GM12878 (cell line): ENCODE results near the gene MROH8. TPM values are rescaled to one million over a fixed set of nuclear protein-coding genes. Genes with fewer than 3 reads are reported as not detected.

ENCODE experiments used
- ATAC-seq: fragments of 200-7000 bp; cut with Tn5 transposase; 3 replicates; pipeline ENCODE4 v1.9.1; 2020; ENCODE audit warnings: mild to moderate bottlenecking, moderate library complexity
- BruUV-seq: library from RNA; stranded (reverse); fragments of 400-500 nt; replicated peaks from 2 replicates; lab custom pipeline; 2021; lab: Mats Ljungman, UMichigan
- CTCF ChIA-PET: fragments of 300-600 bp; sonication (Branson Sonifier 250); formaldehyde crosslinking; extraction: SDS; loops from one replicate; lab custom pipeline; 2021; ENCODE audit warnings: inconsistent platforms; lab: Yijun Ruan, JAX
- POLR2A ChIA-PET: fragments of 350-600 bp; formaldehyde crosslinking; extraction: SDS; loops from one replicate; lab custom pipeline; 2021; ENCODE audit warnings: inconsistent platforms; lab: Charles Lee
- RAD21 ChIA-PET: fragments of 300-600 bp; sonication (Branson Sonifier 250); formaldehyde crosslinking; loops from one replicate; lab custom pipeline; 2023; ENCODE audit warnings: antibody characterized with exemption; ENCODE audit not compliant: unreplicated experiment; lab: Charles Lee
- SMC1A ChIA-PET: fragments of 300-600 bp; sonication (Branson Sonifier 250); formaldehyde crosslinking; loops from one replicate; lab custom pipeline; 2023; ENCODE audit not compliant: unreplicated experiment, uncharacterized antibody; lab: Charles Lee
- DNase-seq: peaks from one replicate; pipeline ENCODE4 v3.0.0-alpha.2; 2011; ENCODE audit warnings: low read depth, low spot score
- FAIRE-seq: peaks from 3 replicates; lab custom pipeline; 2011; peaks lifted over from hg19 to GRCh38; lab: Jason Lieb, UNC
- H2AFZ ChIP-seq: 2 replicates; pipeline ENCODE4 v1.6.0; 2011; ENCODE audit warnings: low read depth, low read length, control low read depth; ENCODE audit not compliant: control insufficient read depth
- H3K27ac ChIP-seq: 2 replicates; pipeline ENCODE4 v1.5.1; 2011; ENCODE audit warnings: control low read depth; ENCODE audit not compliant: control insufficient read depth, insufficient read depth
- H3K27me3 ChIP-seq, 2 experiments: replicated peaks in 1 of 2; 2 replicates each; pipeline versions ENCODE4 v1.6.0 to v1.6.1; 2011; ENCODE audit warnings: low read length in 1 of 2; ENCODE audit not compliant: control insufficient read depth in 2 of 2, insufficient read depth in 2 of 2
- H3K36me3 ChIP-seq, 2 experiments: 2 replicates each; pipeline ENCODE4 v1.5.1; 2011; ENCODE audit warnings: low read length in 1 of 2; ENCODE audit not compliant: control insufficient read depth in 2 of 2, insufficient read depth in 2 of 2
- H3K4me1 ChIP-seq: 2 replicates; pipeline ENCODE4 v1.6.1; 2011; ENCODE audit warnings: mild to moderate bottlenecking, low read length, moderate library complexity, mixed read lengths; ENCODE audit not compliant: control insufficient read depth, insufficient read depth
- H3K4me2 ChIP-seq: 2 replicates; pipeline ENCODE4 v1.6.0; 2011; ENCODE audit warnings: control low read depth; ENCODE audit not compliant: control insufficient read depth, insufficient read depth
- H3K4me3 ChIP-seq: fragments of 200-600 bp; sonication (generic); 2 replicates; pipeline ENCODE4 v1.5.1; 2016
- H3K79me2 ChIP-seq: 2 replicates; pipeline ENCODE4 v1.6.0; 2011; ENCODE audit warnings: low read length; ENCODE audit not compliant: control insufficient read depth, insufficient read depth
- H3K9ac ChIP-seq: 2 replicates; pipeline ENCODE4 v1.8.0; 2011; ENCODE audit warnings: low read length, control low read depth, mixed read lengths; ENCODE audit not compliant: control insufficient read depth, insufficient read depth
- H3K9me3 ChIP-seq: replicated peaks from 3 replicates; pipeline ENCODE4 v1.5.1; 2011; ENCODE audit warnings: mild to moderate bottlenecking, low read length; ENCODE audit not compliant: control insufficient read depth, insufficient read depth
- H4K20me1 ChIP-seq: 2 replicates; pipeline ENCODE4 v1.6.0; 2011; ENCODE audit not compliant: control insufficient read depth, insufficient read depth
- GATAD2B ChIP-seq: fragments of 450-650 bp; conservative IDR thresholded peaks from 2 replicates; pipeline ENCODE4 v1.6.1; 2017; ENCODE audit warnings: low read depth, mild to moderate bottlenecking, moderate library complexity
- IKZF1 ChIP-seq: fragments of 450-650 bp; conservative IDR thresholded peaks from 2 replicates; pipeline ENCODE4 v1.6.1; 2017; ENCODE audit warnings: antibody characterized with exemption, mild to moderate bottlenecking
- RBBP5 ChIP-seq: fragments of 200-600 bp; sonication (generic); conservative IDR thresholded peaks from 2 replicates; pipeline ENCODE4 v1.6.1; 2016
- WGBS: methylation state at CpG from one replicate; pipeline ENCODE4 v1.1.6; 2016; ENCODE audit warnings: low lambda C conversion rate; ENCODE audit not compliant: insufficient replicate concordance, insufficient coverage; ENCODE audit errors: missing lambda C conversion rate; 5-methylcytosine and 5-hydroxymethylcytosine counted together
- in situ Hi-C: fragments of 300-500 bp; cut with MboI; formaldehyde crosslinking; loops from 9 replicates; pipeline ENCODE4 v1.14.3; 2018; ENCODE audit warnings: mixed read lengths
- intact Hi-C: fragments of 100-400 bp; cut with micrococcal nuclease; formaldehyde crosslinking; loops from one replicate; pipeline ENCODE4 v1.14.2; 2022; ENCODE audit not compliant: unreplicated experiment
- polyA plus RNA-seq, 11 experiments: library from polyadenylated mRNA; depleted of rRNA in 4 of 11; unstranded in 6 of 11; stranded (reverse) in 5 of 11; fragments of >200 nt; fragmentation: Nextera tagmentation in 4 of 11; fragmentation: Illumina TruSeq in 1 of 11; extraction: Ambion mirVana in 4 of 11; extraction: Trizol in 1 of 11; gene quantifications; 1 replicate in 1 of 11; 2 replicates in 10 of 11; pipeline versions ENCODE4 v1.2.1 to v1.2.3, GENCODE V29; 2011 to 2016; ENCODE audit warnings: inconsistent platforms in 2 of 11, missing spikeins in 2 of 11, low read depth in 1 of 11
- total RNA-seq, 4 experiments: library from RNA; depleted of rRNA in 3 of 4; stranded (reverse); fragments of >200 nt in 3 of 4; fragmentation: Illumina TruSeq in 1 of 4; extraction: Trizol in 1 of 4; gene quantifications; 2 replicates each; pipeline versions ENCODE4 v1.2.1 to v1.2.3, GENCODE V29; 2013 to 2021
- TF ChIP-seq, protein P1 (sequence below): IDR thresholded peaks from 2 replicates; pipeline ENCODE4 v1.6.1; 2011; ENCODE audit warnings: low read depth, mild to moderate bottlenecking, low read length, moderate library complexity, borderline replicate concordance; ENCODE audit errors: extremely low read depth
- TF ChIP-seq, protein P2 (sequence below): fragments of 450-650 bp; formaldehyde crosslinking; IDR thresholded peaks from 2 replicates; pipeline ENCODE4 v1.5.0; 2022; ENCODE audit warnings: mild to moderate bottlenecking, missing genetic modification characterization
- TF ChIP-seq, protein P3 (sequence below): IDR thresholded peaks from 2 replicates; pipeline ENCODE4 v1.6.1; 2011; ENCODE audit warnings: low read depth, low read length, improper control_type of control experiment, borderline replicate concordance
- TF ChIP-seq, protein P4 (sequence below): fragments of 450-650 bp; formaldehyde crosslinking; IDR thresholded peaks from 2 replicates; pipeline ENCODE4 v1.4.0; 2020; ENCODE audit warnings: mild to moderate bottlenecking, moderate library complexity

MROH8 gene
- total and polyA plus RNA-seq, 10 of the 15 experiments (the other 5 are each of a cell fraction or from before 2014, with no cell fraction given): 0.16 to 2.8 (median 1.8) TPM

DNA sequence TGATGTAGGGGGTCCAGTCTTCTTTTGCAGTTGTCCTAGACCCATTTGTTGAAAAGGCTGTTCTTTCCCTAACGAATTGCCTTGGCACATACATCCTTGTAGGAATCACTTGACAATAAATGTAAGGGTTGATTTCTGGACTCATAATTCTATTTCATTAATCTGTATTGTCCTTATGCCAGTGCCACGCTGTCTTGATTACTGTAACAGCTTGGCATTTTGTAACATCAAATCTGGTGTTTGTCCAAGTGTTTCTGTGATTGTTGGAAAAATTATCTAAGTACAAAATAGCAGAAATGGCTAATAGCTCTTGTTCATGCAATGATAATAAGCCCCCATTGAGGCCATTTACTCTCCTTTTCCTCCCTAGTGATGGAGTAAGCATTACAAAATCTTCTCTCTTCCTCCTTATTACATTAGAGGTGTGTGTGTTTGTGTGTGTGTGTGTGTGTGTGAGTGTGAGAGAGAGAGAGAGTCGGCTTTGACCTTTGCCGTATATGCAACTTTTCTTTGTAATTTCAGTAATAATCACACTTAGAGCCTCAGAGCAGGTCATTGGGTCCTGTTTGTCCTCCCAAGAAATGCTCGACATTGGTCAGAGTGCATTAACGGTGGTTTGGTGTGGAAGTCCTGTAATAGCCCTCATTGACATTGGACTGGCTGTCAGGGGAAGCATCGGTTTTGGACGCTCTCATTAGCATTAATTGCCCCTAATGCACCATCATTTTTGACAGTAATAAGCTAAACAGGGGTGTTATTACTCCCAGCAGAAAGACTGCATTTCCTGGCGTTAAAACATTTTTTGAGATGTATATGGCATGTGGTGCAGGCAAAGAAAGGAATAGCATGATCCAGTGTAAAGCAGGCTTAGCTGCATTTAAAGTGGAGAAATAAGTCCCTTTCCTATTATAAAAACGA, 40.7 kb upstream of the MROH8 start:
- Histone ChIP-seq H4K20me1 (peaks cover 2% of the 10 kb centered on the region; the same call in 1 of the 2 replicates), H3K36me3 (peaks cover 13 to 39% of the 10 kb centered on the region in 2 experiments), H3K9ac (no peak overlapping the region), H2AFZ (no peak overlapping the region), H3K9me3 (no peaks in the 10 kb centered on the region), H3K4me3 (no peak overlapping the region), H3K27me3 (no peaks in the 10 kb centered on the region), H3K79me2 (no peaks in the 10 kb centered on the region), H3K4me1 (no peaks in the 10 kb centered on the region), H3K27ac (no peak overlapping the region), H3K4me2 (no peak overlapping the region)
- ChIA-PET POLR2A (interaction anchor here (0.6 to 0.7 kb wide), 2 partner anchors 17 kb away, joined by 4 read pairs; no protein-coding TSS in a partner anchor), SMC1A (interaction anchor here (0.6 to 3.9 kb wide), 6 partner anchors 11 to 576 kb away, joined by 3 to 19 read pairs (median 3); no protein-coding TSS in a partner anchor), CTCF (interaction anchor here (2.3 kb wide), 1 partner anchor 25 kb away, joined by 9 read pairs; no protein-coding TSS in a partner anchor), RAD21 (interaction anchor here (1.0 kb wide), 1 partner anchor 308 kb away, joined by 3 read pairs; the partner anchor contains the start of gene BLCAP)
- FAIRE-seq: no peak
- intact Hi-C loops: no loop called here
- TF ChIP-seq GATAD2B (no peak), IKZF1 (no peak), RBBP5 (no peak)
- TF ChIP-seq, protein P1, sequence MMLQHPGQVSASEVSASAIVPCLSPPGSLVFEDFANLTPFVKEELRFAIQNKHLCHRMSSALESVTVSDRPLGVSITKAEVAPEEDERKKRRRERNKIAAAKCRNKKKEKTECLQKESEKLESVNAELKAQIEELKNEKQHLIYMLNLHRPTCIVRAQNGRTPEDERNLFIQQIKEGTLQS: no peak
- TF ChIP-seq, protein P2, sequence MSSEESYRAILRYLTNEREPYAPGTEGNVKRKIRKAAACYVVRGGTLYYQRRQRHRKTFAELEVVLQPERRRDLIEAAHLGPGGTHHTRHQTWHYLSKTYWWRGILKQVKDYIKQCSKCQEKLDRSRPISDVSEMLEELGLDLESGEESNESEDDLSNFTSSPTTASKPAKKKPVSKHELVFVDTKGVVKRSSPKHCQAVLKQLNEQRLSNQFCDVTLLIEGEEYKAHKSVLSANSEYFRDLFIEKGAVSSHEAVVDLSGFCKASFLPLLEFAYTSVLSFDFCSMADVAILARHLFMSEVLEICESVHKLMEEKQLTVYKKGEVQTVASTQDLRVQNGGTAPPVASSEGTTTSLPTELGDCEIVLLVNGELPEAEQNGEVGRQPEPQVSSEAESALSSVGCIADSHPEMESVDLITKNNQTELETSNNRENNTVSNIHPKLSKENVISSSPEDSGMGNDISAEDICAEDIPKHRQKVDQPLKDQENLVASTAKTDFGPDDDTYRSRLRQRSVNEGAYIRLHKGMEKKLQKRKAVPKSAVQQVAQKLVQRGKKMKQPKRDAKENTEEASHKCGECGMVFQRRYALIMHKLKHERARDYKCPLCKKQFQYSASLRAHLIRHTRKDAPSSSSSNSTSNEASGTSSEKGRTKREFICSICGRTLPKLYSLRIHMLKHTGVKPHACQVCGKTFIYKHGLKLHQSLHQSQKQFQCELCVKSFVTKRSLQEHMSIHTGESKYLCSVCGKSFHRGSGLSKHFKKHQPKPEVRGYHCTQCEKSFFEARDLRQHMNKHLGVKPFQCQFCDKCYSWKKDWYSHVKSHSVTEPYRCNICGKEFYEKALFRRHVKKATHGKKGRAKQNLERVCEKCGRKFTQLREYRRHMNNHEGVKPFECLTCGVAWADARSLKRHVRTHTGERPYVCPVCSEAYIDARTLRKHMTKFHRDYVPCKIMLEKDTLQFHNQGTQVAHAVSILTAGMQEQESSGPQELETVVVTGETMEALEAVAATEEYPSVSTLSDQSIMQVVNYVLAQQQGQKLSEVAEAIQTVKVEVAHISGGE (CRISPR knock-in tag): no peak
- TF ChIP-seq, protein P3, sequence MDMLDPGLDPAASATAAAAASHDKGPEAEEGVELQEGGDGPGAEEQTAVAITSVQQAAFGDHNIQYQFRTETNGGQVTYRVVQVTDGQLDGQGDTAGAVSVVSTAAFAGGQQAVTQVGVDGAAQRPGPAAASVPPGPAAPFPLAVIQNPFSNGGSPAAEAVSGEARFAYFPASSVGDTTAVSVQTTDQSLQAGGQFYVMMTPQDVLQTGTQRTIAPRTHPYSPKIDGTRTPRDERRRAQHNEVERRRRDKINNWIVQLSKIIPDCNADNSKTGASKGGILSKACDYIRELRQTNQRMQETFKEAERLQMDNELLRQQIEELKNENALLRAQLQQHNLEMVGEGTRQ: no peak
- TF ChIP-seq, protein P4, sequence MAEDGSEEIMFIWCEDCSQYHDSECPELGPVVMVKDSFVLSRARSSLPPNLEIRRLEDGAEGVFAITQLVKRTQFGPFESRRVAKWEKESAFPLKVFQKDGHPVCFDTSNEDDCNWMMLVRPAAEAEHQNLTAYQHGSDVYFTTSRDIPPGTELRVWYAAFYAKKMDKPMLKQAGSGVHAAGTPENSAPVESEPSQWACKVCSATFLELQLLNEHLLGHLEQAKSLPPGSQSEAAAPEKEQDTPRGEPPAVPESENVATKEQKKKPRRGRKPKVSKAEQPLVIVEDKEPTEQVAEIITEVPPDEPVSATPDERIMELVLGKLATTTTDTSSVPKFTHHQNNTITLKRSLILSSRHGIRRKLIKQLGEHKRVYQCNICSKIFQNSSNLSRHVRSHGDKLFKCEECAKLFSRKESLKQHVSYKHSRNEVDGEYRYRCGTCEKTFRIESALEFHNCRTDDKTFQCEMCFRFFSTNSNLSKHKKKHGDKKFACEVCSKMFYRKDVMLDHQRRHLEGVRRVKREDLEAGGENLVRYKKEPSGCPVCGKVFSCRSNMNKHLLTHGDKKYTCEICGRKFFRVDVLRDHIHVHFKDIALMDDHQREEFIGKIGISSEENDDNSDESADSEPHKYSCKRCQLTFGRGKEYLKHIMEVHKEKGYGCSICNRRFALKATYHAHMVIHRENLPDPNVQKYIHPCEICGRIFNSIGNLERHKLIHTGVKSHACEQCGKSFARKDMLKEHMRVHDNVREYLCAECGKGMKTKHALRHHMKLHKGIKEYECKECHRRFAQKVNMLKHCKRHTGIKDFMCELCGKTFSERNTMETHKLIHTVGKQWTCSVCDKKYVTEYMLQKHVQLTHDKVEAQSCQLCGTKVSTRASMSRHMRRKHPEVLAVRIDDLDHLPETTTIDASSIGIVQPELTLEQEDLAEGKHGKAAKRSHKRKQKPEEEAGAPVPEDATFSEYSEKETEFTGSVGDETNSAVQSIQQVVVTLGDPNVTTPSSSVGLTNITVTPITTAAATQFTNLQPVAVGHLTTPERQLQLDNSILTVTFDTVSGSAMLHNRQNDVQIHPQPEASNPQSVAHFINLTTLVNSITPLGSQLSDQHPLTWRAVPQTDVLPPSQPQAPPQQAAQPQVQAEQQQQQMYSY (CRISPR knock-in tag): no peak
- in situ Hi-C loops: no loop called here
- no TSS peak for BruUV-seq
- DNase-seq: no peak
- no peak for ATAC-seq
- WGBS: 89% methylated on average over 10 of the region's 10 CpGs
